SH-SY5Y (cell line): ENCODE measurements around the gene ZNF24.

Experiments
- GATA2 ChIP-seq: IDR thresholded peaks from 2 replicates; pipeline ENCODE4 v1.6.1; 2011; ENCODE audit warnings: mild to moderate bottlenecking, low read depth, low read length
- GATA3 ChIP-seq: IDR thresholded peaks from 2 replicates; pipeline ENCODE4 v1.6.1; 2011; ENCODE audit warnings: low read depth, mild to moderate bottlenecking, low read length, moderate library complexity

DNA sequence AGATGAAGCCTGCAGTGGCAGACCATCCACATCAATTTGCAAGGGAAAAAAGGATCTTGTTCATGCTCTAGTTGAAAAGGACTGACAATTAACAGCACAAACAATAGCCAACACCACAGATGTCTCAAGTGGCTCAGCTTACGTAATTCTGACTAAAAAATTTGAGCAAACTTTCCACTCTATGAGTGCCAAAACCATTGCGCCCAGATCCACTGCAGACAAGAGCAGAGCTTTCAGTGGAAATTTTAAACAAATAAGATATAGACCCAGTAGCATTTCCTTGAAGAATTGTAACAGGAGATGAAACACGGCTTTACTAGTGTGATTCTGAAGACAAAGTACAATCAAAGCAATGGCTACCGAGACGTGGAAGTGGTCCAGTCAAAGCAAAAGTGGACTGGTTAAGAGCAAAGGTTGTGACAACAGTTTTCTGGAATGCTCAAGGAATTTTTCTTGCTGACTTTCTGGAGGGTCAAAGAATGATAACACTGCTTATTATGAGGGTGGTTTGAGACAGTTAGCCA, 44.9 kb upstream of the ZNF24 start:
- no peak for TF ChIP-seq GATA3
- no peak for TF ChIP-seq GATA2
